ENCODE results near the gene NKX2-4.

GRCh38 chr20:21377701-21378100 lies 19.6 kb downstream of the NKX2-4 start:
- TF ChIP-seq CTCF (IDR thresholded peaks at IDR 0.05) (no peak), EZH2 (IDR thresholded peaks at IDR 0.05; ENCODE audit: borderline replicate concordance, insufficient read depth, low read depth, low read length, poor library complexity, severe bottlenecking) (no peak)
